ENCODE measurements around the gene ERC2.

DNA sequence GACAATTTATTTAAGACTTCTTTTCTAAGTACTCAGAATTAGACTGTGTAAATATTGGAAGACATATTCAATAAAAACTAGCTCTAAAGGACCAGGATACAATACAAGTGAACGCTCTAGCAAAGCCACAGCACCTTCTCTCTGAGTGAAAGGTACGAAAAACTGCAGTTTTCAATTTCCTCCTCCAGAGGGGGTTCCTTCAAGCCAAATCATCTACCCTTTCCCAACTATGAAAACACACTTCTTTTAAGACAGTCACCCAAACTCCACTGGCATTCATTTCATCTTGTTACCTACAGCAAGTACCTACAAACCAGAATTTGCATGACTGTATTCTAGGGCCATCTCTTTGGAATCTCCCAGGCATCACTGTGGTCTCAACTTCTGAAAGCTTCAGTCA lies 165.8 kb downstream of the ERC2 start:
- TF ChIP-seq, protein P1, sequence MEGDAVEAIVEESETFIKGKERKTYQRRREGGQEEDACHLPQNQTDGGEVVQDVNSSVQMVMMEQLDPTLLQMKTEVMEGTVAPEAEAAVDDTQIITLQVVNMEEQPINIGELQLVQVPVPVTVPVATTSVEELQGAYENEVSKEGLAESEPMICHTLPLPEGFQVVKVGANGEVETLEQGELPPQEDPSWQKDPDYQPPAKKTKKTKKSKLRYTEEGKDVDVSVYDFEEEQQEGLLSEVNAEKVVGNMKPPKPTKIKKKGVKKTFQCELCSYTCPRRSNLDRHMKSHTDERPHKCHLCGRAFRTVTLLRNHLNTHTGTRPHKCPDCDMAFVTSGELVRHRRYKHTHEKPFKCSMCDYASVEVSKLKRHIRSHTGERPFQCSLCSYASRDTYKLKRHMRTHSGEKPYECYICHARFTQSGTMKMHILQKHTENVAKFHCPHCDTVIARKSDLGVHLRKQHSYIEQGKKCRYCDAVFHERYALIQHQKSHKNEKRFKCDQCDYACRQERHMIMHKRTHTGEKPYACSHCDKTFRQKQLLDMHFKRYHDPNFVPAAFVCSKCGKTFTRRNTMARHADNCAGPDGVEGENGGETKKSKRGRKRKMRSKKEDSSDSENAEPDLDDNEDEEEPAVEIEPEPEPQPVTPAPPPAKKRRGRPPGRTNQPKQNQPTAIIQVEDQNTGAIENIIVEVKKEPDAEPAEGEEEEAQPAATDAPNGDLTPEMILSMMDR (IDR thresholded peaks at IDR 0.05), result no peak
- TF ChIP-seq POLR2AphosphoS5 (IDR thresholded peaks at IDR 0.05) (no peak), POLR2A (IDR thresholded peaks at IDR 0.05) (no peak), EP300 (IDR thresholded peaks at IDR 0.05) (no peak)
